ENCODE measurements around the gene GPR65.

DNA sequence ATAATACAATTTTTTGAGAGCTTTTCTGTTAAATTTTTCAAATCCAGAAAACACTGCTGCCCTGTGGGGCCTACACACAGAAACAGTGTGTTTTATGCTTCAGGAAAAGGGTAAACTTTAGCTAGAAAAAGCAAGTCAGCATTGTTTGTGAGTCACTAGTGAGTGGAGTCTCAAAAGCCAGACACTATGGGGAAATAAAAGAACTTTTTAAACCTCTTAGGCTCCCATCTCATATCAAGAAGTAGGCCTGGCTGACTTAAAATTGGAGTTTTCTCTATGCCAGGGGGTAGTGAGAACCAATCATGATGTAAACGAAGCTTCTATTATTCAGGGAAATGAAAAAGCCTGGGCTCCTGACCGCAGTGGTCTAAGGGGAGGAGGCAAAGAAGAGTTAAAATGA lies 12.6 kb downstream of the GPR65 start:
- TF ChIP-seq, protein P1, sequence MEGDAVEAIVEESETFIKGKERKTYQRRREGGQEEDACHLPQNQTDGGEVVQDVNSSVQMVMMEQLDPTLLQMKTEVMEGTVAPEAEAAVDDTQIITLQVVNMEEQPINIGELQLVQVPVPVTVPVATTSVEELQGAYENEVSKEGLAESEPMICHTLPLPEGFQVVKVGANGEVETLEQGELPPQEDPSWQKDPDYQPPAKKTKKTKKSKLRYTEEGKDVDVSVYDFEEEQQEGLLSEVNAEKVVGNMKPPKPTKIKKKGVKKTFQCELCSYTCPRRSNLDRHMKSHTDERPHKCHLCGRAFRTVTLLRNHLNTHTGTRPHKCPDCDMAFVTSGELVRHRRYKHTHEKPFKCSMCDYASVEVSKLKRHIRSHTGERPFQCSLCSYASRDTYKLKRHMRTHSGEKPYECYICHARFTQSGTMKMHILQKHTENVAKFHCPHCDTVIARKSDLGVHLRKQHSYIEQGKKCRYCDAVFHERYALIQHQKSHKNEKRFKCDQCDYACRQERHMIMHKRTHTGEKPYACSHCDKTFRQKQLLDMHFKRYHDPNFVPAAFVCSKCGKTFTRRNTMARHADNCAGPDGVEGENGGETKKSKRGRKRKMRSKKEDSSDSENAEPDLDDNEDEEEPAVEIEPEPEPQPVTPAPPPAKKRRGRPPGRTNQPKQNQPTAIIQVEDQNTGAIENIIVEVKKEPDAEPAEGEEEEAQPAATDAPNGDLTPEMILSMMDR (IDR thresholded peaks at IDR 0.05), result no peak
- no peak for TF ChIP-seq POLR2A (IDR thresholded peaks at IDR 0.05)

Data from thyroid gland (tissue), 4 donors.